Panc1 (cell line): ENCODE measurements around the gene ENGASE.

ENCODE experiments used
- REST ChIP-seq, 2 experiments: IDR thresholded peaks; 2 replicates each; pipeline ENCODE4 v1.6.1; 2011 to 2012; ENCODE audit warnings: low read depth in 2 of 2, control low read depth in 1 of 2, low read length in 1 of 2, mild to moderate bottlenecking in 1 of 2, moderate library complexity in 1 of 2; ENCODE audit not compliant: insufficient read depth in 1 of 2
- TF ChIP-seq, protein P1 (sequence below): fragments of 450-650 bp; IDR thresholded peaks from 2 replicates; pipeline ENCODE4 v1.5.1; 2017; ENCODE audit warnings: mild to moderate bottlenecking

DNA sequence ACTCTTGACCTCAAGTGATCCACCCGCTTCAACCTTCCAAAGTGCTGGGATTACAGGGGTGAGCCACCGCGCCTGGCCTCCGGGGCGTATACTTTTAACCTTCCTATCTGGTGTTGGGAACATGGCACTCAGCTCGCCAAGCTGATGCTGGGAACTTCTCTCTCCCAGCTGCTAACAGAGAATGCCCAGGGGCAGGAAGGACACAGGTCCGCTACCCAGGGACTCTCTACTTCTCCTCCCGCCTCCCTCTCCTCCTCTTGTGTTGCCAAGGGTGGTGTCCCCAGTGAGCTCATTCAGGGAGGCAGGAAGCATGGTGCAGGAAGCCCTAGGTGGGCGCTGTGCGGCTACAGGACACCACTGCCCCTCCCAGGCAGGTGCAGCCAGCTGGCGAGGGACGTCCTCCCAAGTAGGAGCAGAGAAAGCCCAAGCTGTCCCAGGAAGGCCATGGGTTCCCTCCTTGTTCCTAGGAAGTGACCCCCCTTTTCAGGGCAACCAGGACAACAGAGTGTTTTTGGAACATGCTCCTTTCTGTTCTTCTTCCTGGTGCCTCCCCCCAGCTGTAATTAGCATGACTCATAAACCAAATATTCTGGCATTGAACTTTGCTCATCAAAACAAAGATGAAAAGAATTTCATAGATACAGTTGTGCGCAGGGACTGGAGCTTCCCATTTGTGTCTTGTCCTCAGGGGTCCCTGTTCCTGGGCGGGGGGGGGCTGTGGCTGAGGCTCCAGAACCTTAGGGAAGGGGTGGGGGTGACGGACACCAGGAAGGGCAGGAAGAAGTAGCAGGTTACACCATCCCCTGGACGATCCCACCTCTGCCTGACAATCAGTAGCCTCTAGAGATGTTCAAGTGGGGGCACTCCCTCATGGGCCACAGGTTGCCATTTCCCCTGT, 48.0 kb upstream of the ENGASE start:
- TF ChIP-seq, protein P1, sequence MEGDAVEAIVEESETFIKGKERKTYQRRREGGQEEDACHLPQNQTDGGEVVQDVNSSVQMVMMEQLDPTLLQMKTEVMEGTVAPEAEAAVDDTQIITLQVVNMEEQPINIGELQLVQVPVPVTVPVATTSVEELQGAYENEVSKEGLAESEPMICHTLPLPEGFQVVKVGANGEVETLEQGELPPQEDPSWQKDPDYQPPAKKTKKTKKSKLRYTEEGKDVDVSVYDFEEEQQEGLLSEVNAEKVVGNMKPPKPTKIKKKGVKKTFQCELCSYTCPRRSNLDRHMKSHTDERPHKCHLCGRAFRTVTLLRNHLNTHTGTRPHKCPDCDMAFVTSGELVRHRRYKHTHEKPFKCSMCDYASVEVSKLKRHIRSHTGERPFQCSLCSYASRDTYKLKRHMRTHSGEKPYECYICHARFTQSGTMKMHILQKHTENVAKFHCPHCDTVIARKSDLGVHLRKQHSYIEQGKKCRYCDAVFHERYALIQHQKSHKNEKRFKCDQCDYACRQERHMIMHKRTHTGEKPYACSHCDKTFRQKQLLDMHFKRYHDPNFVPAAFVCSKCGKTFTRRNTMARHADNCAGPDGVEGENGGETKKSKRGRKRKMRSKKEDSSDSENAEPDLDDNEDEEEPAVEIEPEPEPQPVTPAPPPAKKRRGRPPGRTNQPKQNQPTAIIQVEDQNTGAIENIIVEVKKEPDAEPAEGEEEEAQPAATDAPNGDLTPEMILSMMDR = no peak
- no peak for TF ChIP-seq REST (IDR thresholded peaks at IDR 0.05; ENCODE audit: insufficient read depth in 1 of 2, low read depth in 2 of 2, low read length in 1 of 2)
